ENCODE measurements around the gene SNN.

SNN gene

DNA sequence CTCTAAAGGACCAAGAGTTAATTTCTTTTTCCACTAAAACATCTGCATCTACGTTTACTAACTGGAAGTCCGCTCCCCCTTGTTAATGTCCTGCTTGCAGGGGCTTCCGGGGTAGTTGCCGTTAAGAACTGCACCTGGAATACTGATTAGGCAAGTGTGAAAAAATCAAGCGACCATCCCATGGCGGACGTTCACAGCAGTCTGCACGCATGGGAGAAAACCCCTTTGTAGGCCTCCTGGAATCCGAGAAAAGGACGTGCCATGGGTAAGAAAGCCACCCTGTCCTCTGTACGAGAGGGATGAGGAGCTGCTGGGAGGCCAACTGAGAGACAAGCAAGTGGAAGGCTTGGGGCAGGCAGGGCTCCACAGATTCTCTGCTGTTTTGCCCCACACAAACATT, 14.9 kb downstream of the SNN start:
- TF ChIP-seq, protein P1, sequence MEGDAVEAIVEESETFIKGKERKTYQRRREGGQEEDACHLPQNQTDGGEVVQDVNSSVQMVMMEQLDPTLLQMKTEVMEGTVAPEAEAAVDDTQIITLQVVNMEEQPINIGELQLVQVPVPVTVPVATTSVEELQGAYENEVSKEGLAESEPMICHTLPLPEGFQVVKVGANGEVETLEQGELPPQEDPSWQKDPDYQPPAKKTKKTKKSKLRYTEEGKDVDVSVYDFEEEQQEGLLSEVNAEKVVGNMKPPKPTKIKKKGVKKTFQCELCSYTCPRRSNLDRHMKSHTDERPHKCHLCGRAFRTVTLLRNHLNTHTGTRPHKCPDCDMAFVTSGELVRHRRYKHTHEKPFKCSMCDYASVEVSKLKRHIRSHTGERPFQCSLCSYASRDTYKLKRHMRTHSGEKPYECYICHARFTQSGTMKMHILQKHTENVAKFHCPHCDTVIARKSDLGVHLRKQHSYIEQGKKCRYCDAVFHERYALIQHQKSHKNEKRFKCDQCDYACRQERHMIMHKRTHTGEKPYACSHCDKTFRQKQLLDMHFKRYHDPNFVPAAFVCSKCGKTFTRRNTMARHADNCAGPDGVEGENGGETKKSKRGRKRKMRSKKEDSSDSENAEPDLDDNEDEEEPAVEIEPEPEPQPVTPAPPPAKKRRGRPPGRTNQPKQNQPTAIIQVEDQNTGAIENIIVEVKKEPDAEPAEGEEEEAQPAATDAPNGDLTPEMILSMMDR (IDR thresholded peaks at IDR 0.05; ENCODE audit: low read depth, low read length) = no peak
- H3K4me3 ChIP-seq (ENCODE audit: low read depth, low read length) = no peak overlapping the region

DNA sequence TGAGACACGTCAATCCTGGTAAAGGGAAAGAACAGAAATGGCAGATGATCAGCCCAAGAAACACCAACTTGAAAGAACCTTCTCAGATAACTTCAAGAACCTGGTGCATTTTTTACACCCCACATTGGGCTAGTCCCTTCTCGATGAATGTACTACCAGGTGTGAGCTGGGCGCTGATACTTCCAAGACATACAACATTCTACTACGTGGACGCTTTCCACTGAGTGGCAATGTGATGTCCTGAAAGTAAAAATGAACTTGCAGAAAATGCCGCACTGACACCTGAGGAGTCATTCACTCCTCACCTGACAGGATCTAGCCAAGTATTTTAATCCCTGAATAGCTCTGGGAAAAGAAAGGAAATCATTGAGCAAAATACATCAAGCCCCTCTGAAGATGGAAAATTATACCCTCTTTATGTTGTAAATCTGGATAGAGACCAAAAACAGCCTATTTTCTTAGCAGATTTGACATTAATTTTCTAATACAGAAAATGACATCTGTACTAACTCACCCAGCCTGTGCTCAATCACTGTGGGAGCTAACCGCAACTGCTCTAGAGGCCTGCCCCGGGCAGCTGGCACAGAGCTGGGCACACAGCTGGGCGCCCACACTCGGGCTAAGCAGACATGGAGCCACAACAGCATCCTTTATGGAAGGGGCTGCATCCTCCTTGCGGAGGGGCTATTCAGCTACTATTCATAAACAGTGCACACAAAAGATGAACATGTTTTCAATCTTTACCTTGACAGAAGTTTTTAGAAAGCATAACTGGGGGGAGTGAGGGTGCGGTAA, 16.2 kb downstream of the SNN start:
- no peak overlapping the region for H3K4me3 ChIP-seq (ENCODE audit: low read depth, low read length)
- TF ChIP-seq, protein P1 (IDR thresholded peaks at IDR 0.05; ENCODE audit: low read depth, low read length) = no peak

DNA sequence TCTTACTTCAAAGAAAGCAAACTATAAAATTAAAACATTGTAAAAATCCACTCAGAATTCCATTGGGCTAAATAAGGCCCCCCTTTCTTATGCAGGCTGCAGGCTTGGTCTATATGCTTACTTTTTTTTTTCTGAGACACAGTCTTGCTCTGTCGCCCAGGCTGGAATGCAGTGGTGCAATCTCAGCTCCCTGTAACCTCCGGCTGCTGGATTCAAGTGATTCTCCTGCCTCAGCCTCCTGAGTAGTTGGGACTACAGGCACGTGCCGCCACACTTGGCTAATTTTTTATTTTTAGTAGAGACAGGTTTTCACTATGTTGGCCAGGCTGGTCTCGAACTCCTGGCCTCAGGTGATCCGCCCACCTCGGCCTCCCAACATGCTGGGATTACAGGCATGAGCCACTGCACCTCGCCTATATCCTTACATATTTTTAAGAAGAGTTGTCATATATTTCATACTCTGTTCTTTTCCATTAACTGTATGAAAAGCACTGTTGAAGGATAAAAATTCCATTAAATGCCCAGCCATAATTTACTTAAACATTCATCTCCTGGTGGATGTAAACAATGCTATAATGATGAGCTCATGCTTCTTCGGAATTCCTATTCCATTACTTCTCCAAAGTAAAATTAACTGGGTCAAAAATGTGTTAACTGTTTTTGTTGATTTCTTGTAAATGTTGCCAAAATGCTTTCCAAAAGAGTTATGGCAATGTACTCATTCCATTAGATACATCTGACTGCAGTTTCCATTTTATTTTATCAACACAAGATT, 17.8 kb downstream of the SNN start:
- H3K4me3 ChIP-seq (ENCODE audit: low read depth, low read length) = no peak overlapping the region
- TF ChIP-seq, protein P1 (IDR thresholded peaks at IDR 0.05; ENCODE audit: low read depth, low read length) = no peak

DNA sequence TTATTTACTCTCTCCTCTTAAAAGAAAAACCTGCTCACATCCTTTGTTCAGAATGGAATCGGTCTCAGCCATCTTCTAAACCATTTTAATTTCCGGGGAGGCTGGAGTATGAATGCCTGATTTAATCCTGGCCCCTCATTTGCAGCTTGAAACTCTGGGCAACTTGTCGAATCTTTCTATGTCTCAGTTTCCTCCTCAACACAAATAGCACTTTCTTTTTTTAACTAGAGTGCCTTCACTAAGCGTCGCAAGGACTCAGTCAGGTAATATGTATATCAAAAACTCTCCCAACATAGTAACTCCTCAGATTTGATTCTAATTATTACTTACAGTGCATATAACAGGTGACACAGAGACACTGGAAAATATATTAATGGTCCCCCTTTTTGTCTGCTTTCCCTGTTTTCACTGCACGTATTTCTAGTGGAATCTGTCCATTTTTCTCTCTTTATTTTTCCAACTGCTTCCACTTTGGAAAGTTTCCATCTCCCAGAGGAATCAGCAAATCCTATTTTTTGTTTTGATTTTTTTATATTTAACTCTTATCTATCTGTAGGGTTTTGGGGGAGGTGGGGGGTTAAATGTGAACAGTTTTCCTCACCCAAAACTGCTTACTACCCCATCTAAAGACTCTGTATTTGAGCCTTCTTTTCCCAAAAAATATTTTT, 18.6 kb downstream of the SNN start:
- TF ChIP-seq, protein P1 (IDR thresholded peaks at IDR 0.05; ENCODE audit: low read depth, low read length) = no peak
- H3K4me3 ChIP-seq (ENCODE audit: low read depth, low read length) = no peak overlapping the region

DNA sequence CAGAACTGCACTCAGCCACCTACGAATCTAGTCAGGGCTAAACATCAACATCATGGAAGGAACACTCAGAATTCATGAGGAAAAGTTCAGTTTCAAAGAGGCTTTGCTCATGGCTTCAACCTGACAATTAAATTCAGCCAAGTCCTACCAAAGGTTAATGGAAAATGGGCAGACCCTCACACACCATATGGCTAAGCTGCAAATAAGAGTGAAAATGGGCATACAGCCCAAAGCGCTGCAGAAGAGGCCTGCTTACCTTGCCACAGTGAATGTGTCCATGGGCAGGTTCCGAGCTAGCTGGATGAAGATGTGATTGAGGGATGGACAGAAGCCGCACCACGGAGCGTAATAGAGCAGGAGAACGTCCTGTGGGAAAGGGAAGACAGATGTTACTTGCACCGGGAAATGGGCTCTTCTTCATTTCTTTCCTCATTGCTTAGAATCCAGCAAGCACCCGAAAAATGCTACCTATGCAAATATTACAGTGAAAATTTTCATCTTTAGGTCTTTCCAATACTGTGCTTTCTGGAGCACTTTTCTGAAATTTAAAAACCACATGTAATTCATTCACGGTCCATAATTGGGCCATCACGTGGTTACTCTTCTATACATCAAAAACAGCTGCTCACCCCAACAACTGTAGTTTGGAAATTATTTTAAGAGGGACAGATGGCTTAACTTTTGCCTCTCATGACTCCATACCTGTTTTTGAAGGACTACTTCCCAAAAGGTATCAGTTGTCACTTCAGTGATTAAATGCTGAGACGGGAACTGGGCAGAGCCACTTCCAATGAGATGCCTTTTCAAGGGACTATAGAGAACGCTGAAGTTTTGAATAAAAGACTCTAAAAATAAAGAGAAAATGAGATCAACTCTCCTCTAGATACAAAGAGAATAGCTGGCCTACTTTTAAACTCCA, 19.6 kb downstream of the SNN start:
- no peak overlapping the region for H3K4me3 ChIP-seq (ENCODE audit: low read depth, low read length)
- TF ChIP-seq, protein P1 (IDR thresholded peaks at IDR 0.05; ENCODE audit: low read depth, low read length) = no peak

DNA sequence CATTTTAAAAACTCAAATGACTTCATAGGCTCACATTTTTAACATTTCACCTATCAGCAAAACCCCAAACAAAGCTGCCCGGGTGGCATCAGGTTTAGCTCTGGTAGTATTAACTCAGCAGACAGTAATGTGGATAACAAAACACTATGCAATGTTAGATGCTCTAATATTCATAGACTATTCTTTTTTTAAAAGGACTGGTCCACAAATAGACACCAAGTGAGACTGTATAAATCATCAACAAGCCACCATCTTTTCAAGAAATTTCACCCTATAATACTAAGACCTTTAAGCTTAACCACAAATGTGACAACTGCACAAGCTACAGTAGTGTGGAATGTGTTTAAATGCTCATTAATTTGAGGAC, 20.2 kb downstream of the SNN start:
- H3K4me3 ChIP-seq (ENCODE audit: low read depth, low read length) = no peak overlapping the region
- TF ChIP-seq, protein P1 (IDR thresholded peaks at IDR 0.05; ENCODE audit: low read depth, low read length) = no peak
